ENCODE results near the gene CXXC1.
"Not testable (repeated sequence)": the region's sequence is repeated elsewhere in the genome, so short reads cannot be mapped to it uniquely, and the experiment has no call there.

Gene CXXC1

GRCh38 chr18:50289108-50289443 lies 1.6 kb upstream of the CXXC1 start:
- no peaks in the 10 kb centered on the region for H3K9me3 ChIP-seq (ENCODE audit: insufficient read depth, low read length)
- H3K4me3 ChIP-seq (ENCODE audit: insufficient read length, low read depth) = no peak overlapping the region
- no peaks in the 10 kb centered on the region for H3K27me3 ChIP-seq (ENCODE audit: insufficient read depth, insufficient read length)
- no peak for DNase-seq (ENCODE audit: low read depth, low spot score)
- no peaks in the 10 kb centered on the region for H3K4me1 ChIP-seq (ENCODE audit: insufficient read depth, insufficient read length)
- H3K9ac ChIP-seq (ENCODE audit: insufficient read length, low read depth) = no peak overlapping the region
- H3K36me3 ChIP-seq (ENCODE audit: insufficient read depth, insufficient read length, low read length) = peaks cover 23% of the 10 kb centered on the region
- TF ChIP-seq YY1 (IDR thresholded peaks at IDR 0.05; ENCODE audit: insufficient read depth, insufficient read length) (no peak), SUZ12 (IDR thresholded peaks at IDR 0.05; ENCODE audit: extremely low read depth, insufficient read depth, insufficient read length) (no peak), ZNF274 (IDR thresholded peaks at IDR 0.05; ENCODE audit: low read depth, low read length) (no peak)

- Histone ChIP-seq H3K36me3 (ENCODE audit: insufficient read depth, insufficient read length, low read length) (peaks cover 28% of the 10 kb centered on the region), H3K4me3 (ENCODE audit: insufficient read length, low read depth) (peak overlapping the region; percentile 66)
- H3K9ac ChIP-seq (ENCODE audit: insufficient read length, low read depth); DNase-seq (ENCODE audit: low read depth, low spot score); H3K27me3 ChIP-seq (ENCODE audit: insufficient read depth, insufficient read length); H3K9me3 ChIP-seq (ENCODE audit: insufficient read depth, low read length); H3K4me1 ChIP-seq (ENCODE audit: insufficient read depth, insufficient read length): not testable (repeated sequence)
These were observed 1.0 kb upstream of the CXXC1 start for GRCh38 chr18:50288348-50289107.

GRCh38 chr18:50287028-50287440 lies 458 bp downstream of the CXXC1 start:
- Histone ChIP-seq H3K27me3 (ENCODE audit: insufficient read depth, insufficient read length) (no peaks in the 10 kb centered on the region), H3K9me3 (ENCODE audit: insufficient read depth, low read length) (no peaks in the 10 kb centered on the region), H3K4me1 (ENCODE audit: insufficient read depth, insufficient read length) (peaks cover 4% of the 10 kb centered on the region), H3K4me3 (ENCODE audit: insufficient read length, low read depth) (peak overlapping the region; percentile 92), H3K9ac (ENCODE audit: insufficient read length, low read depth) (peak overlapping the region; percentile 93), H3K36me3 (ENCODE audit: insufficient read depth, insufficient read length, low read length) (peaks cover 43% of the 10 kb centered on the region)
- DNase-seq (ENCODE audit: low read depth, low spot score) = no peak
- TF ChIP-seq YY1 (IDR thresholded peaks at IDR 0.05; ENCODE audit: insufficient read depth, insufficient read length) = no peak
- TF ChIP-seq SUZ12 (IDR thresholded peaks at IDR 0.05; ENCODE audit: extremely low read depth, insufficient read depth, insufficient read length) = no peak
- TF ChIP-seq ZNF274 (IDR thresholded peaks at IDR 0.05; ENCODE audit: low read depth, low read length) = no peak

GRCh38 chr18:50286391-50287027 lies 983 bp downstream of the CXXC1 start:
- Histone ChIP-seq H3K27me3 (ENCODE audit: insufficient read depth, insufficient read length) (no peaks in the 10 kb centered on the region), H3K4me1 (ENCODE audit: insufficient read depth, insufficient read length) (peaks cover 6% of the 10 kb centered on the region), H3K9ac (ENCODE audit: insufficient read length, low read depth) (peak overlapping the region; percentile 93), H3K4me3 (ENCODE audit: insufficient read length, low read depth) (peak overlapping the region; percentile 92), H3K36me3 (ENCODE audit: insufficient read depth, insufficient read length, low read length) (peaks cover 45% of the 10 kb centered on the region), H3K9me3 (ENCODE audit: insufficient read depth, low read length) (no peaks in the 10 kb centered on the region)
- no peak for DNase-seq (ENCODE audit: low read depth, low spot score)
- no peak for TF ChIP-seq SUZ12 (IDR thresholded peaks at IDR 0.05; ENCODE audit: extremely low read depth, insufficient read depth, insufficient read length)
- no peak for TF ChIP-seq YY1 (IDR thresholded peaks at IDR 0.05; ENCODE audit: insufficient read depth, insufficient read length)
- TF ChIP-seq ZNF274 (IDR thresholded peaks at IDR 0.05; ENCODE audit: low read depth, low read length) = no peak

GRCh38 chr18:50285631-50286321 lies 1.7 kb downstream of the CXXC1 start:
- H3K36me3 ChIP-seq (ENCODE audit: insufficient read depth, insufficient read length, low read length) = peaks cover 45% of the 10 kb centered on the region
- no peak for DNase-seq (ENCODE audit: low read depth, low spot score)

GRCh38 chr18:50285071-50285470 lies 2.4 kb downstream of the CXXC1 start:
- H3K4me1 ChIP-seq (ENCODE audit: insufficient read depth, insufficient read length) = peaks cover 6% of the 10 kb centered on the region
- no peak overlapping the region for H3K9ac ChIP-seq (ENCODE audit: insufficient read length, low read depth)
- no peak for DNase-seq (ENCODE audit: low read depth, low spot score)

More at GRCh38 chr18:50285631-50286321, 1.7 kb downstream of the CXXC1 start:
- Histone ChIP-seq H3K4me3 (ENCODE audit: insufficient read length, low read depth) (peak overlapping the region; percentile 4), H3K9ac (ENCODE audit: insufficient read length, low read depth) (peak overlapping the region; percentile 93), H3K9me3 (ENCODE audit: insufficient read depth, low read length) (no peaks in the 10 kb centered on the region), H3K27me3 (ENCODE audit: insufficient read depth, insufficient read length) (no peaks in the 10 kb centered on the region), H3K4me1 (ENCODE audit: insufficient read depth, insufficient read length) (peaks cover 6% of the 10 kb centered on the region)
- TF ChIP-seq ZNF274 (IDR thresholded peaks at IDR 0.05; ENCODE audit: low read depth, low read length) (no peak), SUZ12 (IDR thresholded peaks at IDR 0.05; ENCODE audit: extremely low read depth, insufficient read depth, insufficient read length) (no peak), YY1 (IDR thresholded peaks at IDR 0.05; ENCODE audit: insufficient read depth, insufficient read length) (no peak)

GRCh38 chr18:50284255-50284885 lies 3.1 kb downstream of the CXXC1 start:
- no peak for DNase-seq (ENCODE audit: low read depth, low spot score)
- Histone ChIP-seq H3K9me3 (ENCODE audit: insufficient read depth, low read length) (no peaks in the 10 kb centered on the region), H3K4me3 (ENCODE audit: insufficient read length, low read depth) (no peak overlapping the region), H3K9ac (ENCODE audit: insufficient read length, low read depth) (no peak overlapping the region), H3K27me3 (ENCODE audit: insufficient read depth, insufficient read length) (no peaks in the 10 kb centered on the region), H3K4me1 (ENCODE audit: insufficient read depth, insufficient read length) (peaks cover 6% of the 10 kb centered on the region), H3K36me3 (ENCODE audit: insufficient read depth, insufficient read length, low read length) (peaks cover 49% of the 10 kb centered on the region)
- TF ChIP-seq SUZ12 (IDR thresholded peaks at IDR 0.05; ENCODE audit: extremely low read depth, insufficient read depth, insufficient read length) (no peak), YY1 (IDR thresholded peaks at IDR 0.05; ENCODE audit: insufficient read depth, insufficient read length) (no peak), ZNF274 (IDR thresholded peaks at IDR 0.05; ENCODE audit: low read depth, low read length) (no peak)

More at GRCh38 chr18:50285071-50285470, 2.4 kb downstream of the CXXC1 start:
- H3K36me3 ChIP-seq (ENCODE audit: insufficient read depth, insufficient read length, low read length) = peaks cover 45% of the 10 kb centered on the region
- H3K4me3 ChIP-seq (ENCODE audit: insufficient read length, low read depth) = no peak overlapping the region
- H3K9me3 ChIP-seq (ENCODE audit: insufficient read depth, low read length) = no peaks in the 10 kb centered on the region
- TF ChIP-seq ZNF274 (IDR thresholded peaks at IDR 0.05; ENCODE audit: low read depth, low read length) (no peak), SUZ12 (IDR thresholded peaks at IDR 0.05; ENCODE audit: extremely low read depth, insufficient read depth, insufficient read length) (no peak), YY1 (IDR thresholded peaks at IDR 0.05; ENCODE audit: insufficient read depth, insufficient read length) (no peak)
- H3K27me3 ChIP-seq (ENCODE audit: insufficient read depth, insufficient read length) = no peaks in the 10 kb centered on the region

Data from NT2/D1 (cell line).